ENCODE measurements around the gene IGFBP4. TPM values are rescaled to one million over a fixed set of nuclear protein-coding genes. Genes with fewer than 3 reads are reported as not detected.

Gene IGFBP4
- total and polyA plus RNA-seq, 4 donors, result 197 to 565 (median 215) TPM

DNA sequence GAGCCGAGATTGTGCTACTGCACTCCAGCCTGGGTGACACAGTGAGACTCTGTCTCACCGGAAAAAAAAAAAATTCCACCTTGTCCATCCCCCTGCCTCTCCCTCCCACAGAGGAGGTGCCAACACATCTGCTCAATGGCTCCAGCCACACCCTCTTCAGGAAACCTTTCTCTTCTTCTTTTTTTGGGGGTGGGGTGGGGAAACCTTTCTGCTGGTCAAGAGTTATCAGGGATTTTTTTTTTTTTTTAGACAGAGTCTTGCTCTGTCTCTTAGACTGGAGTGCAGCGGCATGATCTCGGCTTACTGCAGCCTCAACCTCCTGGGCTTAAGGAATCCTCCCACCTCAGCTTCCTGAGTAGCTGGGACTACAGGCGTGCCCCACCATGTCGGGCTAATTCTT is 39.5 kb downstream of the IGFBP4 start:
- no peak for DNase-seq
- Histone ChIP-seq H3K9me3 (ENCODE audit: control insufficient read depth in 4 of 4, insufficient read depth in 3 of 4, low read length in 3 of 4) (no peaks in the 10 kb centered on the region), H3K9ac (ENCODE audit: insufficient read depth in 1 of 2, low read length in 2 of 2) (no peak overlapping the region), H3K4me1 (ENCODE audit: control insufficient read depth in 5 of 5, insufficient read depth in 5 of 5, low read length in 5 of 5) (peaks cover 0 to 18% (median 0%) of the 10 kb centered on the region in 5 donors), H3K27ac (ENCODE audit: low read depth in 1 of 2, low read length in 1 of 2) (no peak overlapping the region), H3K4me3 (no peak overlapping the region), H3K36me3 (ENCODE audit: control insufficient read depth in 4 of 4, insufficient read depth in 4 of 4, low read length in 4 of 4) (no peaks in the 10 kb centered on the region), H3K27me3 (ENCODE audit: control insufficient read depth in 3 of 3, insufficient read depth in 3 of 3, low read length in 2 of 3) (peaks cover 0 to 4% (median 0%) of the 10 kb centered on the region in 3 donors)
- WGBS, 2 donors, result 88 to 96% methylated on average over 6 of the region's 6 CpGs
- no peak for ATAC-seq (ENCODE audit: insufficient read depth, low FRiP score)
- TF ChIP-seq CTCF (IDR thresholded peaks at IDR 0.05; ENCODE audit: control extremely low read depth, extremely low read depth), result no peak

DNA sequence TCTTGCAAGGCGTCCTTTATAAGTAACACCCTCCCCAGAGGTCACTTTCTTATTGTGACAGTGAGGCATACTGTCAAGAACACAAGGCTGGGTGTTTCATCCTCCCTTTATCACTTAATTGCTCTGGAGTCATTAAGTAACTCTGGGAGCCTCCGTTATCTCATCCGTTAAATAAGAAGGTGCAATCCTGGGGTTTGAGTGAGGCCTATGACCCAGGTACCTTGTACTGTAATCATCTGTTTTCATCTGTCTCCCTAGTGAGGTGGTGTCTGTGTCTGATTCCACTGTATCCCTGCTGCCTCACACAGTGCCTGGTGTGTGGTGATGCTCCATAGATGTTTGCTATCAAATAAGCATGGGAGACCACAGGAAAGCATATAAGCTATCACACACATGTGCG is 40.4 kb downstream of the IGFBP4 start:
- Histone ChIP-seq H3K27me3 (ENCODE audit: control insufficient read depth in 3 of 3, insufficient read depth in 3 of 3, low read length in 2 of 3) (peaks cover 0 to 4% (median 0%) of the 10 kb centered on the region in 3 donors), H3K4me3 (no peak overlapping the region), H3K36me3 (ENCODE audit: control insufficient read depth in 4 of 4, insufficient read depth in 4 of 4, low read length in 4 of 4) (no peaks in the 10 kb centered on the region), H3K9me3 (ENCODE audit: control insufficient read depth in 4 of 4, insufficient read depth in 3 of 4, low read length in 3 of 4) (no peaks in the 10 kb centered on the region), H3K4me1 (ENCODE audit: control insufficient read depth in 5 of 5, insufficient read depth in 5 of 5, low read length in 5 of 5) (peaks cover 0 to 18% (median 0%) of the 10 kb centered on the region in 5 donors), H3K27ac (ENCODE audit: low read depth in 1 of 2, low read length in 1 of 2) (no peak overlapping the region), H3K9ac (ENCODE audit: insufficient read depth in 1 of 2, low read length in 2 of 2) (no peak overlapping the region)
- 94 to 95% methylated on average over 4 of the region's 4 CpGs for WGBS, 2 donors
- TF ChIP-seq CTCF (IDR thresholded peaks at IDR 0.05; ENCODE audit: control extremely low read depth, extremely low read depth), result no peak
- no peak for DNase-seq
- ATAC-seq (ENCODE audit: insufficient read depth, low FRiP score), result no peak

GRCh38 chr17:40484285-40484972 is 41.2 kb downstream of the IGFBP4 start:
- DNase-seq, result no peak
- no peak overlapping the region for H3K9ac ChIP-seq (ENCODE audit: insufficient read depth in 1 of 2, low read length in 2 of 2)
- WGBS, 2 donors, result 91 to 92% methylated on average over 18 of the region's 18 CpGs
- H3K27me3 ChIP-seq (ENCODE audit: control insufficient read depth in 3 of 3, insufficient read depth in 3 of 3, low read length in 2 of 3), result peaks cover 0 to 4% (median 0%) of the 10 kb centered on the region in 3 donors
- no peak overlapping the region for H3K27ac ChIP-seq (ENCODE audit: low read depth in 1 of 2, low read length in 1 of 2)
- no peaks in the 10 kb centered on the region for H3K36me3 ChIP-seq (ENCODE audit: control insufficient read depth in 4 of 4, insufficient read depth in 4 of 4, low read length in 4 of 4)
- peaks cover 0 to 18% (median 0%) of the 10 kb centered on the region in 5 donors for H3K4me1 ChIP-seq (ENCODE audit: control insufficient read depth in 5 of 5, insufficient read depth in 5 of 5, low read length in 5 of 5)
- TF ChIP-seq CTCF (IDR thresholded peaks at IDR 0.05; ENCODE audit: control extremely low read depth, extremely low read depth), result no peak
- no peak for ATAC-seq (ENCODE audit: insufficient read depth, low FRiP score)
- no peak overlapping the region for H3K4me3 ChIP-seq
- no peaks in the 10 kb centered on the region for H3K9me3 ChIP-seq (ENCODE audit: control insufficient read depth in 4 of 4, insufficient read depth in 3 of 4, low read length in 3 of 4)
